ENCODE data around the gene PSENEN.

The PSENEN gene

GRCh38 chr19:35784503-35785338 lies 39.3 kb downstream of the PSENEN start:
- TF ChIP-seq, protein P1, sequence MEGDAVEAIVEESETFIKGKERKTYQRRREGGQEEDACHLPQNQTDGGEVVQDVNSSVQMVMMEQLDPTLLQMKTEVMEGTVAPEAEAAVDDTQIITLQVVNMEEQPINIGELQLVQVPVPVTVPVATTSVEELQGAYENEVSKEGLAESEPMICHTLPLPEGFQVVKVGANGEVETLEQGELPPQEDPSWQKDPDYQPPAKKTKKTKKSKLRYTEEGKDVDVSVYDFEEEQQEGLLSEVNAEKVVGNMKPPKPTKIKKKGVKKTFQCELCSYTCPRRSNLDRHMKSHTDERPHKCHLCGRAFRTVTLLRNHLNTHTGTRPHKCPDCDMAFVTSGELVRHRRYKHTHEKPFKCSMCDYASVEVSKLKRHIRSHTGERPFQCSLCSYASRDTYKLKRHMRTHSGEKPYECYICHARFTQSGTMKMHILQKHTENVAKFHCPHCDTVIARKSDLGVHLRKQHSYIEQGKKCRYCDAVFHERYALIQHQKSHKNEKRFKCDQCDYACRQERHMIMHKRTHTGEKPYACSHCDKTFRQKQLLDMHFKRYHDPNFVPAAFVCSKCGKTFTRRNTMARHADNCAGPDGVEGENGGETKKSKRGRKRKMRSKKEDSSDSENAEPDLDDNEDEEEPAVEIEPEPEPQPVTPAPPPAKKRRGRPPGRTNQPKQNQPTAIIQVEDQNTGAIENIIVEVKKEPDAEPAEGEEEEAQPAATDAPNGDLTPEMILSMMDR (IDR thresholded peaks at IDR 0.05; ENCODE audit: control insufficient read depth, extremely low read depth, insufficient read depth) = no peak
- DNase-seq (ENCODE audit: low read depth) = no peak
- H3K4me3 ChIP-seq (ENCODE audit: low read depth, low read length) = no peak overlapping the region

- H3K4me3 ChIP-seq (ENCODE audit: low read depth, low read length) = no peak overlapping the region
- no peak for DNase-seq (ENCODE audit: low read depth)
- TF ChIP-seq, protein P1 (IDR thresholded peaks at IDR 0.05; ENCODE audit: control insufficient read depth, extremely low read depth, insufficient read depth) = no peak
Measured at GRCh38 chr19:35785339-35785627, 39.8 kb downstream of the PSENEN start.

GRCh38 chr19:35786299-35787160 lies 41.1 kb downstream of the PSENEN start:
- DNase-seq (ENCODE audit: low read depth) = no peak

DNA sequence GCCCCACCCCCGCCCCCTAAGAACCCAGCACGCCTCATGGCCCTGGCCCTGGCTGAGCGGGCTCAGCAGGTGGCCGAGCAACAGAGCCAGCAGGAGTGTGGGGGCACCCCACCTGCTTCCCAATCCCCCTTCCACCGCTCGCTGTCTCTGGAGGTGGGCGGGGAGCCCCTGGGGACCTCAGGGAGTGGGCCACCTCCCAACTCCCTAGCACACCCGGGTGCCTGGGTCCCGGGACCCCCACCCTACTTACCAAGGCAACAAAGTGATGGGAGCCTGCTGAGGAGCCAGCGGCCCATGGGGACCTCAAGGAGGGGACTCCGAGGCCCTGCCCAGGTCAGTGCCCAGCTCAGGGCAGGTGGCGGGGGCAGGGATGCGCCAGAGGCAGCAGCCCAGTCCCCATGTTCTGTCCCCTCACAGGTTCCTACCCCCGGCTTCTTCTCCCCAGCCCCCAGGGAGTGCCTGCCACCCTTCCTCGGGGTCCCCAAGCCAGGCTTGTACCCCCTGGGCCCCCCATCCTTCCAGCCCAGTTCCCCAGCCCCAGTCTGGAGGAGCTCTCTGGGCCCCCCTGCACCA lies 41.9 kb downstream of the PSENEN start:
- H3K4me3 ChIP-seq (ENCODE audit: low read depth, low read length) = no peak overlapping the region
- TF ChIP-seq, protein P1 (IDR thresholded peaks at IDR 0.05; ENCODE audit: control insufficient read depth, extremely low read depth, insufficient read depth) = no peak
- DNase-seq (ENCODE audit: low read depth) = no peak

More at GRCh38 chr19:35786299-35787160, 41.1 kb downstream of the PSENEN start:
- no peak overlapping the region for H3K4me3 ChIP-seq (ENCODE audit: low read depth, low read length)
- TF ChIP-seq, protein P1 (IDR thresholded peaks at IDR 0.05; ENCODE audit: control insufficient read depth, extremely low read depth, insufficient read depth) = no peak

DNA sequence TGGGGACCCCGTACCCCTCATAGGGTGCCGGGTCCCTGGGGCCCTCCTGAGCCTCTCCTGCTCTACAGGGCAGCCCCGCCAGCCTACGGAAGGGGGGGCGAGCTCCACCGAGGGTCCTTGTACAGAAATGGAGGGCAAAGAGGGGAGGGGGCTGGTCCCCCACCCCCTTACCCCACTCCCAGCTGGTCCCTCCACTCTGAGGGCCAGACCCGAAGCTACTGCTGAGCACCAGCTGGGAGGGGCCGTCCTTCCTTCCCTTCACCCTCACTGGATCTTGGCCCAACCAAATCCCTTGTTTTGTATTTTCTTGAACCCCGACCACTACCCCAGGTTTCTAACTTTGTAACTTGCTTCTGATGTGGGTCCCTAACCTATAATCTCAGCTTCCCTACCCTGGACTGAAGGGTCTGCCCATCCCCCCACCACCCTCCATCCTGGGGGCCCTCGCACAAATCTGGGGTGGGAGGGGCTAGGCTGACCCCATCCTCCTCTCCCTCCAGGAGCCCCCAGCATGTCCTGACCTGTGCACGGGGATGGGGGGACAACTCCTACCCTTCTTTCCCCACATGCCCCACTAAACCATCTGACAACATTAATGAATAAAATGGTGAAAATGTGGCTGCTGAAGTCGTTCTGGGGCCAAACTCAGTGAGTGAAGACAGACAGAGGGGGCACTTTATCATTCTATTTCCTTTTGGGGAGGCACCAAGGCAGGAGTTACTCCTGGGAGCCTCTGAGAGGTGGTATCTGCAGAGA lies 42.9 kb downstream of the PSENEN start:
- no peak overlapping the region for H3K4me3 ChIP-seq (ENCODE audit: low read depth, low read length)
- TF ChIP-seq, protein P1 (IDR thresholded peaks at IDR 0.05; ENCODE audit: control insufficient read depth, extremely low read depth, insufficient read depth) = no peak

GRCh38 chr19:35789195-35789977 lies 43.9 kb downstream of the PSENEN start:
- TF ChIP-seq, protein P1 (IDR thresholded peaks at IDR 0.05; ENCODE audit: control insufficient read depth, extremely low read depth, insufficient read depth) = no peak
- no peak overlapping the region for H3K4me3 ChIP-seq (ENCODE audit: low read depth, low read length)
- no peak for DNase-seq (ENCODE audit: low read depth)

More for the DNA sequence above, 42.9 kb downstream of the PSENEN start:
- DNase-seq (ENCODE audit: low read depth) = no peak
